RKO (cell line): ENCODE results near the gene TACR1.
"Not testable (repeated sequence)": the region's sequence is repeated elsewhere in the genome, so short reads cannot be mapped to it uniquely, and the experiment has no call there.

Experiments used
- DNase-seq: peaks from one replicate; pipeline ENCODE4 v3.0.0-alpha.2; 2016; ENCODE audit warnings: low spot score

The TACR1 gene, protein sequence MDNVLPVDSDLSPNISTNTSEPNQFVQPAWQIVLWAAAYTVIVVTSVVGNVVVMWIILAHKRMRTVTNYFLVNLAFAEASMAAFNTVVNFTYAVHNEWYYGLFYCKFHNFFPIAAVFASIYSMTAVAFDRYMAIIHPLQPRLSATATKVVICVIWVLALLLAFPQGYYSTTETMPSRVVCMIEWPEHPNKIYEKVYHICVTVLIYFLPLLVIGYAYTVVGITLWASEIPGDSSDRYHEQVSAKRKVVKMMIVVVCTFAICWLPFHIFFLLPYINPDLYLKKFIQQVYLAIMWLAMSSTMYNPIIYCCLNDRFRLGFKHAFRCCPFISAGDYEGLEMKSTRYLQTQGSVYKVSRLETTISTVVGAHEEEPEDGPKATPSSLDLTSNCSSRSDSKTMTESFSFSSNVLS

GRCh38 chr2:75199428-75200011 lies at the start of gene TACR1:
TSS of gene TACR1 (minus strand) at chr2:75199520. CDS start at chr2:75198934, 586 bp downstream.
- no peak for DNase-seq

GRCh38 chr2:75248581-75248980 lies 49.3 kb upstream of the TACR1 start:
- DNase-seq: peak; percentile 66

- DNase-seq: no peak
Observed at GRCh38 chr2:75246441-75247167, 47.3 kb upstream of the TACR1 start.

- DNase-seq: no peak
Observed at GRCh38 chr2:75243219-75243618, 43.9 kb upstream of the TACR1 start.

DNA sequence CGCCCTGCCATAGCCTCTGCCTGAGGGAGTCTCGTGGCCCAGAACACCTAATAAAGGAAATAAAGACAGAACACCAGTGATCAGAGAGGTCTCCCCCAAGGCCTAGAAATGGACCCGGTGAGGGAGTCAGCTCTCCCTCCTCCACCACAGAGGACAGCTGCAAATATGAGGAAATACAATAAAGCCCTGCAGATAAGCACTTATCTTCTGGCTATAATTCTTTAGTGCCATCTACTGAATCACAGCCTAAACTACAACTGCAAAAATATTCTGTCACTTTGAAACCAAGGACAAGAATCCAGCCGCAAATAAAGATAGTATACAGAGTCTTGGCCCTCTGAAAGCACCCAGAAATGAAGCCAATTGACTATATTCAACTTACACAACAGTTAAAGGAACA lies 42.4 kb upstream of the TACR1 start:
- peak; percentile 27 for DNase-seq

GRCh38 chr2:75238670-75239330 lies 39.5 kb upstream of the TACR1 start:
- DNase-seq: peak; percentile 50

DNA sequence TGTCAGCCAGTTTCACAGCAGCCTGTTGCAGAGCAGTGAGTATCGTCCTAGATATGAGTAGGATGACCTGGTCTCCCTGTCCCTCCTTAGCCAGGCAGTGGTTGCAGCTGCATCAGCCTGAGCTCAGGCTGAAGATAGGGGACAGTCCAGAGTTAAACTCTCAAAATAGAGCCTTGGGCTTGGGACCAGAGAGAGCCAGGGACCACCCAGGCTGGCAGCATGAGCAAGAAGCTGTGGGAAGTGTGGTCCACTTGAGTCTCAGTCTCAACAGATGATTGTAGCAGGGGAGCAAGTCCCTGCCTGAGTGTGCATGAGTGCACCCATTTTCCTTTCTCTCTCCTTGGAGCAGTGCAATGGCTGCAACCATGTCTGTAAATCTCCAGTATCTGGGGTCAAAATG lies 38.0 kb upstream of the TACR1 start:
- DNase-seq: no peak

GRCh38 chr2:75233965-75234364 lies 34.6 kb upstream of the TACR1 start:
- no peak for DNase-seq

DNA sequence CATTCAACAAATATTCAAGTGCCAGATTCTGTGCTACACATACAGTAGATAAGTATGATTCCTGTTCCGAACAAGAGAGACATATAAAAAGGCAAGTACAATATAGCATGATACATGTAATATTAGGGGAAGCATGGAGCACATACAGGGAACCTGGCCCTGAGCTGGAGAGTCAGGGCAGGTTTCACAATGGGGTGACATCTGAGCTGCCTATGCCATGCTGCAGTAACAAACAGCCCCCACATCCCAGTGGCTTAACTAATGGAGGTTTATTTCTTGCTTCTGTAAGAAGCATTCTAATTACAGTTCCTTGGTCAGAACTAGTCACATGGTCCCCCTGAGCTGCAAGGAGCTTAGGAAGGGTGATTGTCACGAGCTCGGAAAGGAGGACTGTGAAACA lies 27.3 kb upstream of the TACR1 start:
- no peak for DNase-seq

DNA sequence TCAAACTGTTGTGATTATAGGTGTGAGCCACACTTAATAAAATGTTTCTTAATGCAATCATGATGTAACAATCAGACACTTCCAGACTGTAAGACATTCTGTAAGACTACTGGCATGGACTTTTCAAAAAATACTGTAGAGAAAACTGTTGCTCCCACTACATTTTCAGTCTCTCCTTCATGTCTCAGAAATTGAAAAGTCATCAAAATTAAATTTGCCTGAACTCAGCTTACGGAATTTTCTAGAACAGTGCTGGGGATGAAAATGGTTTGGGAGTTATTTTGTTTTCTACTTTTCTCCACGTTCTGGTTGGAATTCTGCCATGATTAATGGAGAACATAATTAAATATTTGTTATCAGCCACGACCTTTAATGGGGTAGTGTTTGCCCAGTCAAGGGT lies 26.8 kb upstream of the TACR1 start:
- DNase-seq: no peak

DNA sequence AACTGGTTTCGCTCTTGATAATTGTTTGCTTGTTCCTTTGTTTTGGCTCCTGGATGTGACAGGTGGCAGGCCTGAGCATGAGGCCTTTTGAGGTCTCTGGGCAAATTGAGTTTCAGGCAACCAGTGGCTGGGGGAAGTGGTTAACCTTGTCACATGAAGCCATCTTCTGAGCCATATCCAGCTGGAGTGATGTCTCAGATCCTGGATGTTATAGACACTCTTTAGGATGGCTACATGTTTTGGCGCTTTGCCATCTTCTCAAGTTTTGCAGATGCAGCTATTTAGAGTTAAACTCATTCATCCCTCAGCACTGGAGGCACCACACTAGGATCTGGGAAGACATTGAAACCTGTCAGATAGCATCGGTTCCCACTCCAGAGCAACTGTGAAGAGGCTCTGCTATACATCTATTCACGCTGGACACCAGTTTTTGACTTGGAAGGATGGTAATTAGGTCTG lies 25.3 kb upstream of the TACR1 start:
- no peak for DNase-seq

DNA sequence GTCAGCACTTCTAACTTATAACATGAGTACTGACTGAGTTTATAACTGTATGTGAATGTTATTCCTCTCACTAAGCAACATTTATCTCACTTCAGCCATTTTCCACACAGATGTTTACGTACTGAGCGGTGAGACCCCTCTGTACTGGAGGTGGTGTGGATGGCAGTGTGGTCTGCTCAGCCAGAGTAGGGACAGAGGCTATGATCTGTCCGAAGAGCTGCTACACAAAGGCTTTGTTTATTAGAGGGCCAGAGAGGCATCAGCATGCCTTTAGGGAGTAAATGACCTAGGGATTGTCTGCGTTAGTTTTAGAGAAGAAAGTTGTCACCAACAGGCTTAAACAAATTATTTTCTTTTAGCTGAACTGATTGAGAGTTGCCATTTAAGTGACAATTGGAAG lies 23.2 kb upstream of the TACR1 start:
- DNase-seq: no peak

DNA sequence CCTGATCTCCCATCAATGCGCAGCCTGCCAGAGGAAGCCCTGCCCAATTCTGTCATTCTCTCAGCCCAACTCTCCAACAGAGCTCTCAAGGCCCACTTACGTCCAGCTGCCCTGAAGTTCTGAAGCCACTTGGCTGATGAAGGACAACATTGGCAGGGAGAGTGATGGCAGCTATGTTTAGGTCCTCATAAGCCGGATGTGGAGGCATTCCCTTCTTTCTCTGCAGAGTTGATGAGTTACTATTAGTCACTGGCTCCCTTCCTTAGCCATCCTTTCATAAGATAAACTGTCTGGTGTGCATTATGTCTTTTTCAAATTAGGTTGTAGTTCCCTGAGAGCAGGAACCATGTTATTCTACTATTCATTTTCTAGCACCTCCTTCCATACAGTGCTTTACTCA lies 22.5 kb upstream of the TACR1 start:
- peak; percentile 66 for DNase-seq

GRCh38 chr2:75219213-75219612 lies 19.9 kb upstream of the TACR1 start:
- not testable (repeated sequence) for DNase-seq

DNA sequence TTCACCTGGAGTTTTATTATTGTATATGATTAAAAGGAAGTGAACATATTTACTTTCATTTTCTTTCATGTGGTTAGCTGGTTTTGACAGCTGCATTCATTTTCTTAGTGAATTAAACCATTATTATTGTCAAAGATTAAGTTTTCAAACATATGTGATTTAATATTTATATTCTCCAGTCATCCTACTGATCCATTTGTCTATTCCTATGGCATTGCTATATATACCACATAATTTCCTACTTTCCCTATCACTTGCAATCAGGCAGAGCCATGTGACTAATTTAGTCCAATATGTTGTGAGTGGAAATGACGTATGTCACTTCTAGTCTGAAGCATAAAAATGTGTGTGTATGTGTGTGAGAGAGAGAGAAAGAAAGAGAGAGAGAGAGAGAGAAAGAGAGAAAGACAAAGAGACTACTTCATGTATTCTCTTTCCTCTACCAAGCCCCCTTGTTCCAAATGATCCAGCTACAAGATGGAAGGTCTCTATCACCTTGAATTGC lies 12.0 kb upstream of the TACR1 start:
- DNase-seq: no peak

GRCh38 chr2:75210409-75210808 lies 11.1 kb upstream of the TACR1 start:
- DNase-seq: no peak

GRCh38 chr2:75208738-75209137 lies 9.4 kb upstream of the TACR1 start:
- DNase-seq: no peak

- DNase-seq: no peak
Observed at GRCh38 chr2:75204833-75205232, 5.5 kb upstream of the TACR1 start.

DNA sequence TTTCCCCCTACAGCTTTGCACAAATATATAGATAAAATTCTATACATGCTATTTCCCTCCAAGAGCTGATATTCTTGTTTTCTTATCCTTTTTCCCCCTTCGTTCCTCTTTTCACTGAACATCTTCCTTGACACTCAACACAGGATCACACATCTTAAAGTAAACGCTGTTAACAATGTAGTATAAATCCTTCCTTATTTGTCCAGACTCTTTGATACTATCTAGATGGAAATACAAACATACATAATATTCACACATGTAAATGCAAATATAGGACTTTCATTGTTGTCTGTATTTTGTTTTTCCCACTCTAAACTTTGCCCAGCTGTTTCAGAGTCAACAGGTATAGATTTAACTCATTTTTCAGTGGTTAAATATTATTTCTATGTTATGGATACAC lies 3.0 kb upstream of the TACR1 start:
- no peak for DNase-seq

- DNase-seq: no peak
Observed at GRCh38 chr2:75200140-75201096, 1.1 kb upstream of the TACR1 start.

GRCh38 chr2:75195076-75195691 lies 4.1 kb downstream of the TACR1 start:
- DNase-seq: no peak
